Measurements from ENCODE around the gene PHACTR4. TPM values are rescaled to one million over a fixed set of nuclear protein-coding genes. Genes with fewer than 3 reads are reported as not detected.
"Not testable (repeated sequence)": the region's sequence is repeated elsewhere in the genome, so short reads cannot be mapped to it uniquely, and the experiment has no call there.

PHACTR4 gene
- total and polyA plus RNA-seq, 10 of the 15 experiments (the other 5 are each of a cell fraction or from before 2014, with no cell fraction given): 8.9 to 34.2 (median 12.5) TPM

GRCh38 chr1:28380394-28380793, 10.9 kb downstream of the PHACTR4 start (continued):
- TF ChIP-seq E4F1 (IDR thresholded peaks at IDR 0.05; ENCODE audit: borderline replicate concordance, partially characterized antibody): no peak
- TF ChIP-seq ZNF24 (IDR thresholded peaks at IDR 0.05): no peak
- TF ChIP-seq CHD2 (IDR thresholded peaks at IDR 0.05; ENCODE audit: borderline replicate concordance, low read depth, low read length): no peak
- TF ChIP-seq JUNB (IDR thresholded peaks at IDR 0.05): no peak

GRCh38 chr1:28383785-28384184, 14.2 kb downstream of the PHACTR4 start:
- H3K9me3 ChIP-seq (replicated peaks; ENCODE audit: control insufficient read depth, insufficient read depth, low read length); H4K20me1 ChIP-seq (ENCODE audit: control insufficient read depth, insufficient read depth); H3K4me3 ChIP-seq; DNase-seq (ENCODE audit: low read depth, low spot score); H3K4me2 ChIP-seq (ENCODE audit: control insufficient read depth, insufficient read depth); intact Hi-C loops (cut with micrococcal nuclease; ENCODE audit: unreplicated experiment); FAIRE-seq; H3K27ac ChIP-seq (ENCODE audit: control insufficient read depth, insufficient read depth); H3K9ac ChIP-seq (ENCODE audit: control insufficient read depth, insufficient read depth, low read length); RAD21 ChIA-PET (ENCODE audit: unreplicated experiment); H2AFZ ChIP-seq (ENCODE audit: control insufficient read depth, low read depth, low read length); ATAC-seq; H3K36me3 ChIP-seq (ENCODE audit: control insufficient read depth in 2 of 2, insufficient read depth in 2 of 2, low read length in 1 of 2); H3K27me3 ChIP-seq (replicated peaks in 1 of 2; ENCODE audit: control insufficient read depth in 2 of 2, insufficient read depth in 2 of 2, low read length in 1 of 2); BruUV-seq (replicated peaks); H3K4me1 ChIP-seq (ENCODE audit: control insufficient read depth, insufficient read depth, low read length); in situ Hi-C loops (cut with MboI): not testable (repeated sequence)
- ChIA-PET POLR2A (interaction anchor here (1.0 kb wide), 1 partner anchor 9 kb away, joined by 3 read pairs; no protein-coding TSS in a partner anchor), CTCF (interaction anchor here (1.1 kb wide), 1 partner anchor 24 kb away, joined by 4 read pairs; no protein-coding TSS in a partner anchor), SMC1A (ENCODE audit: uncharacterized antibody, unreplicated experiment) (interaction anchor here (1.2 kb wide), 1 partner anchor 13 kb away, joined by 4 read pairs; no protein-coding TSS in a partner anchor)
- 95% methylated on average over 4 of the region's 4 CpGs for WGBS (ENCODE audit: insufficient coverage, insufficient replicate concordance, low lambda C conversion rate, missing lambda C conversion rate)
- H3K79me2 ChIP-seq (ENCODE audit: control insufficient read depth, insufficient read depth, low read length): peaks cover 18% of the 10 kb centered on the region
- TF ChIP-seq POU2F2 (IDR thresholded peaks at IDR 0.05; ENCODE audit: borderline replicate concordance, low read depth, low read length): peak; percentile 34; the same call in 1 of the 3 replicates
